KG1 (cell line): ENCODE measurements around the gene SLC12A8.

Experiments
- DNase-seq: peaks from one replicate; lab custom pipeline; 2025; lab: John Stamatoyannopoulos, UW

SLC12A8 gene

DNA sequence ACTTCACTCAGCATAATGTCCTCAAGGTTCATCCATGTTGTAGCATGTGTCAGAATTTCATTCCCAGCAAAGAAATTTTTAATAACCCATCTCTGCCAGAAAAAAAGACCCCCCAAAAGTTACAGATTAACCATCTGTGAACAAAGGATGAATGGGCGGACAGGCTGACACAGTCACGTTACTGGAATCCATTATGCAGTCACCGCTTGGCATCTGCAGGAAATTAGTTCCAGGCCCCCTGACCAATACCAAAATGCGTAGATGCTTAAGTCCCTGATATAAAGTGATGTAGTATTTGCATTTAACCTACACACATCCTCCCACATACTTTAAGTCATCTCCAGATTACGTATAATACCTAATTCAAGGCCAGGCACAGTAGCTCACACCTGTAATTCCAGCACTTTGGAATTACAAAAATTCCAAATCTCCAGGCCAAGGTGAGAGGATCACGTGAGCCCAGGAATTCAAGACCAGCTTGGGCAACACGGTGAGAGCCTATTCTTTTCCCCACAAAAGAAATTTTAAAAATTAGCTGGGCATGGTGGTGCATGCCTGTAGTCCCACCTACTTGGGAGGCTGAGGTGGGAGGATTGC lies 1.5 kb upstream of the SLC12A8 start:
- DNase-seq, result no peak

DNA sequence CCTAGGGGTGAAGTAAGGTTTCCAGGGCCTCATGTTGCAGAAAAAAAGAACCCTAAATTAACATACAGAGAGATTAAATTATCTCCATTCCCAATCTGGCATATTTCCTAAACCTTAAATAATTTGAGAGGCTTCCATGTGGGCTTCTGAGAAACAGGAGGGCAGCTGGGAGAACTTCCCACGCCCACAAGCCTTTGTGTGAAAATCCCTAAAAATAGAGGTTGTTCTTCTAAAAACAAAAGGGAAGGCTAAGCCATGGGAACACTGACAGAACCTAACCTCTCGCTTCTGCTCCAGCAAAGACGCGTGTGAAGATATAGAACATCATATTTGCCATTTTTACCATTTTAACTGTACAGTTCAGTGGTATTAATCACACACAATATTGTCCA lies 812 bp upstream of the SLC12A8 start:
- DNase-seq, result no peak

DNA sequence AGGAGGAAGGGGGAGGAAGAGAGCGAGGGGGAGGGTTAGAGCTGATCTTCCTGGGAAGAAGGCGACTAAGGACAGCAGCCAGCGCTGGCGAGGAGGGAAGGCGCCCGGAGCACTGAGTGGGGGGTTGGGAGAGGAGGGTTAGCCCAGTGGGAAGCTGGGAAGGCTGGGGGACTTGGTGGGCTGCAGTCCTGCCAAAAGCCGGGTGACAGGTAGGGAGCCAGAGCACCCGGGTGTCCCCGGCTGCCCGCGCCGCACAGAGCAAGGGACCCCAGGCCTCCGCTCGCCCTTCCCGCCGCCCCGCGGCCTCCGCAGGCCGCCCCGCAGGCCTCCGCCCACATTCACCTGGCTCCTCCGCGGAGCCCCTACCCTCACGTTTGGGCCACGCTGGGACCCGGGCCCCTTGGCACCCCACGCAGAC lies 448 bp downstream of the SLC12A8 start:
- DNase-seq, result no peak

DNA sequence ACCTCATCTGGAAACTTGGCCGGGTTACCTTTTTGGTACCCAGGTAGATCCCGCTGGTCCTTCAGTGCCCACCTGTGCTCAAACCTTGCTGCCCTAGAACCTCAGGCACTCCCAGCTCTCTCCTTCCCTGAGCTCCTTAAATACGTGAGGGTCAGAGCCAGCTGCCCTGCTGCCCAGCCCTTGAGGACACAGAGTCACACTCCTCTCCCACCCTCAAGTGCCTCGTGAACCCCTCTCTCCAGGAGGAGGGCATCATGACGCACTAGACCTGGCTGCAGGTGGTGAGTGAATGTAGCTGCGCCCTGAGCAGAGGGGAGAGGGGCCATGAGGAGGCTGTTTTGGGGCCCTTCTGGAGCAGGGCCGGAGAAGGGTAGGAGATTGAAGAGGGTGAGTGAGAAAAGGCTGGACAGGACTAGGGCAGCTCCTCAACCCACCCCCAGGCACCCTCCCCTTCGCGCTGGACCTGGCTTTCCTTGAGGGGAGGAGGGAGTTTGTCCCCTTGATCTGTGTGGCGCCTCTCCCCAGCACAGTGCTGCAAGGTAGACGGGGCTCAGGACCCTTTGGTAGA lies 941 bp downstream of the SLC12A8 start:
- no peak for DNase-seq

DNA sequence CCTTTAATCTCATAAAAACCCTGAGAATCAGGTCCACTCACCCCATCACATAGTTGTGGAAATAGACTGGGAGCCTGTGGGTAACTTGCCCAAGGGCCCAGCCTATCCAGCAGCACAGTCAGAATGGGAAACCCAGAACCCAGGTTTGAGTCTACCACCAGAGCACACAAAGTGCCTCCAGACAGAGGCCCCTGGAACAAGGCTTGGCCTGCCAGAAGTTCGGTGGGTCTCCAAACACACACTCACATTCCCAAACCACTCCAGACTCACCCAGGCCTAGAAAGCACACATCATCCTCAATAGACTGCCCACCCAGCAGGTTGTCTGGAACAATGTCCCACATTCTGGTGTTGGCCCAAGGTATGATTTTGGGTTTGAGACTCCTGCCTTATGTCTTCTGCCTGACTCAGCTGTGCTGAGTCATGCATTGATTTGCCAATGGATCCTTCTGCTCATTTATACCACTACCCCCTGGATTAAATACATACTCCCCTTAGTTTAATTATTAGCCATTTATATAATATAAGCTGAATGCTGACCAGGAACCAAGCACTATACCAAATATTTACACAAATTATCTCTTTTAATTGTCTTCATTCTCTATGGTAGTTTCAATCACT lies 4.5 kb downstream of the SLC12A8 start:
- DNase-seq, result no peak

DNA sequence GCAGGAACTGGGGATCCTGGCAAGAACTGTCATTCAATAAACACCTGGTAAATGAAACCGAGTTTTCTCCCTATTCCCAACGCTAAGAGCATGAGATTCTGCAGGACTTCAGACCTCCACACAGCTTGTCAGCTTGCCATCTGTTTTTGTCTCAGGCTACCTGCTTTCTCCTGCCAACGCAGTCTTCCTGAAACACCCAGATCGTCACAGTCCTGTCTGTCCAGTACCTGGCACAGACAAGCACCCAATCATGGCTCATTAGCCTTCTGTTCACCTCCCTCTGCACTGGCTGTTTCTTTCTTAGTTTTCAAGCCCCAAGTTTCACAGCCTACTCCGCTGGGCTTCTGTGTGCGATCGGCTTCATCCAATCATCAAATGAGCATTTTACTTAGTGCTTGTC lies 5.0 kb downstream of the SLC12A8 start:
- DNase-seq, result no peak

DNA sequence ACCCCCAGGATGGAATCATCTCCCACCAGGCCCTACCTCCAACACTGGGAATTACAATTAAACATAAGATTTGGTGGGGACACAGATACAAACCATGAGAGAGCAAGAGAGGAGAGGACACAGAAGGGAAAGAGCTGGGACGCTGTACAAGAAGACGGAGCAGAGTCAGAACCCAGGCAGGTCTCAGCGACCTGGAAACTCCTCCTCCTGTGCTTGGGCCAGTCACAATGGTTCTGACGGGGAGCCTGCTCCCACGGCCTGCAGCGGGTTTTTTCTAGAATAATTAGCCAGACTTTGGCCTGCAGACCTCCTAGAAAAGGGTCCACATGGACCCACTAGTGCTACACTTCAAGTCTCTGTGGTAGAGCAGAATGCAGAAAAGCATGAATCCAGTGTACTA lies 5.6 kb downstream of the SLC12A8 start:
- no peak for DNase-seq

DNA sequence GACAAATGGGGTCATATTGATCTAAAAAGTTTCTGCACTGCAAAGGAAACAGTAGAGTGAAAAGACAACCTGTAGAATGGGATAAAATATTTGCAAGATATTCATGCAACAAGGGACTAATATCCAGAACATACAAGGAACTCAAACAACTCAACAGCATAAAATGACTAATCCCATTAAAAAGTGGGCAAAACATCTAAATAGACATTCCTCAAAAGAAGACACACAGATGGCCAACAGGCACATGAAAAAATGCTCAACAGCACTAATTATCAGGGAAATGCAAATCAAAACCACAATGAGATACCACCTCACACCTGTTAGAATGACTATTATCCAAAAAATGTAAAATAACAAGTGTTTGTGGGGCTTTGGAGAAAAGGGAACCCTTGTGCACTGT lies 8.8 kb downstream of the SLC12A8 start:
- no peak for DNase-seq

DNA sequence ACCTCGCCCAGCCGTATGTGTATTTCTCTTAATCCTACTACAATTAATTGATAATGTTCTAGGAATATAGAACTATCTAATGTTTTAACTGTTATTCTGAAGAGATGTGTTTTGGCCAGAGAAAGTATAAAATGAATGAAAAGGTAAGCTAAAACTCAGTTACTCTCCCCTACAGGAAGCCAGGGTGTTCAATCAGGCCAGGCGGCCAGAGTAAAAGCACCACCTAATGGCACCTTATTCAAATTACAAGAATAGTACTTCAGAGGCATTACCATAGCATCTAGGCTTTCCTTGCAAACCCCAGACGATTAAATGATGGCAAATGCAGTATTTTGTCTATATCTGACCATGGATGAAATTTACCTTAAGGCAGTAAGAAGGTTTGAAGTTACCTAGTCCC lies 10.4 kb downstream of the SLC12A8 start:
- no peak for DNase-seq

DNA sequence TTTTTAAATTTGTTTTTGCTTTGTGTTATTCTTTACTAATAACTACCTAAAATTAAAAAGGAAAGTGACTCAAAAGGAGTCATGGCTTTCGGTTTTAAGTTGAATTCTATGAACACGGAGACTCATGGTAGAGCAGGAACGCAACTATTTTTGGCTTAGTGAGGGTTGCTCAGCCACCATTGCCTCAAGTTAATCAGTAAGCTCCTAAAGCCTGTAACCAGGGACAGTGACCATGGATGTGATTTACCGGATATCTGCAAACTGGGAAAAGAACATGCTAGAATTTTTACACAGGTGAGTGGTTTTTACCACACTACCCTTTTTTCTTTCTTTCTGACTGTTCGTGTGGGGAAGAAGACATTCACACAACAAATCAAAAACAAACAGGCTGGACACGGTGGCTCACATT lies 11.8 kb downstream of the SLC12A8 start:
- DNase-seq, result no peak

DNA sequence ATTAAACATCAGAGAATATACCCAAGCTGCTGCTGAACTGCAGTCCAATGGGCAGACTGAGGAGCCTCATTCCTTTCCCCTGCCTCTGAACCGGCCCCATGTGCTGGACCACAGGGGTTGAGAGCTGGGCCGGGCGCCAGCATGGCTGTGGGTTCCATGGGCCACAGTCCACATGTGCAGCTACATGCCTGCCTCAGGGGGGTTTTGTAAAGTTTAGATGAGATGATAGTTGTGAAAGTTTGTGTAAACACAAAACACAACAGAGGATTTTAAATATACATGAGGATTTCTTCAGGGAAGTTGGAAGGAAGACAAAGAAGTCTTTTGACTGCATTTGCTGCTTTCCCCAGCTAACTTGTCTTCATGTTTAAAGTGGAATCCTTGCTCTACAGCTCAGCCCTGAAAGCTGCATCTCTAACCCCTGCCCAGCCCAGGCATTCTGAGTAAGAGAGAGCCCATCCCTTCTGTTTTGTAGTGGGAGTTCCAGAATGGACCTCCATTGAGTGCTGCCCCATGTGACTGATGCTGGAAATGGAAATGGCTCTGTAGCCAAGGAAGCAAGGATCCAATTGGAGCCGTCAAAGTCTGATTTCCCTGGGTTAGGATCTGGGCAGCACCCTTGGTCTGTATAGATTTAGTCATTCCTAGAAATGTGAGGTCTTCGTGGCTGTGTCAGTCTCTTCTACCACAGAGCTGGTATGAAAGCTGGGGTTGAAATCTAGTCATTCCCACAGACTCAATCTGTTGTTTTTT lies 17.5 kb downstream of the SLC12A8 start:
- DNase-seq, result no peak

DNA sequence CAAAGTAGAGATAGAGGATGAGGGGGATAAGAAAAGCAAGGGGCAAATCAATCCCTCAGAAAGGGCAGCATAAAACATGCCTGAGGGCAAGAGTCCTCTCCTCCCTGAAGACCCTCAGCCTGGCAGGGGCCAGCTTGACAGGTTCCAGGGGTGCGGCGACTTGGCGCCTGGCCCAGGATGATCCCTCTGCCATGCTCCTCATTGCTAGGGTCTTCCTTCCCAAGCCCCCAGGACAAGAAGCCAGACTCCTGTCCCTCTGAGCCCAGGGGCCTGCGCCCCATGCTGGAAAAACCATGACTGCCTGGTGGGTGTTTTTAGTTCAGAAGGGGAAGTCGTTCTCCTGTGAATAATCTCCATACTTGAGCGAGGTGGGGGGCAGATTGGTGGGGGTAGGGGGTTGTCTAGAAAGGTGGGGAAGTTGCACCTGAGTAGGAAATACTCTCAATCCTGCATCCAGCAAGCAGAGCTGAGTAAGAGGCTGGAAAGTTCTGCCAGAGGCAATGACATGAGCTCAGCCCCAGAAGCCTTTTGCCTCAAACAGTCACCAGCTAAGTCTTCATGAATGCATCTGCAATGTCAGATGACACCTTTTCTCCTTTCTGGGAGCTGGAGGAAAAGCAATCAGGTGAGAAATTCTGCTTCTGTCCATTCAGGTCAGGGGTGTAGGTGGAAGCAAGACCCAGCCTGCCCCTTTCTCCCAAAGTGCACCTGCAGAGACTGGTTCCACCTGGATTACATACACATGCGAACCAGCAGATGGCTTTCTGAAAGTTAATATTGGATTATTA lies 18.3 kb downstream of the SLC12A8 start:
- DNase-seq, result no peak

DNA sequence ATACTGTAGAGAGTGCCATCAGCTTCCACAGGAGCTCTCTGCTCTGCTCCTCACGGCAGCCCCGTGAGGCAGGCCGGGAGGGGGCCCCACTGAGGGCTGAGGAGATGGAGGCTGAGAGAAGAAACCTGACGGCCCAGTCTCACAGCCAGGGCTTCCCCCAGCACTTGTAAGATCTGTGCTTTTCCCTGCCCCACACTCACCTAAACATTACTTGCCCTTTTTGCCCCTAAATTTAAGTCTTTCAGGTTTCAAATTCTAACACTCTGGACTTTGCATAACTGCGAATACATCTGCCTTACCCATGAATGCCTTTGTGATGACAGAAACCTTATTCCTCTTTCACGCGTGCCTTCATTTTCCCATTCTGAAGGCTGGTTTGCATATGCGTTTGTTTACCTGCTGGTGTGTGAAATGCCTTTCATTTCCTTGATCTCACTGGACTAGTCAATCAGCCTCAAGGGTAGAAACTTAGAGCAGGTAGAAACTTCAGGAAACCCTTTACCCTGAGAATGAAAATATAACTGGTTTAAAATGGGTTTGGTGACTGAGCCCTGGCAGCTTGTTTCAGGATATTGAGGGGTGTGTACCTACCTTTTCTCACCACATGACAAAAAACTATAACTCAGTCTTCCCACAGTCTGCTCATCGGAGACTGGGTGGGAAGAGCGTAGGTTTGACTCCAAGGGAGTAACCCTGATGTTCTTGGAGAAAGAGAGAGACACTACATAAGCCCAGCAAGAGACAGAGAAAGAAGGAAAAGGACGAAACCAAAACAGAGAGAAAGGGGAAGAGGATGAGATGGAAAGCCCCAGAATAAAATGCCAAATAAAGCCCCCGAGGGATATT lies 20.1 kb downstream of the SLC12A8 start:
- DNase-seq, result no peak

DNA sequence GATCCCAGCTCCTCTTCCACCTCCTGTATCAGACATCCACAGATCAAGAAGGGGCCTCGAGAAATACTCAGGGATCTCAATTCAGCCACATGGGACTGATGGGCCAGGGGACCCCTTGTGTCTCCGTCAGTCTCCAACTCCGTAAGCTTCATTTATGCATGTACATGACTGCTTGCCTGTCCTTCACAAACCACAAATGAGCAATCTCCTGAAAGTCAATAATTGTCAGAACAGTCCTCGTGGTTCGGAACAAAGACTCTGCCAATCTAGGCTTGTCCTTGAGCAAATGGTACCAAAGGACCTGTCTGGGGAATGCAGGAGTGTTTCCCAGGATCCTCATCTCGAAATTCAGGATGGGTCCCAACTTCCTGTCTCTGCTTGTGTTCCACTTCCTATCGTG lies 20.8 kb downstream of the SLC12A8 start:
- DNase-seq, result no peak

DNA sequence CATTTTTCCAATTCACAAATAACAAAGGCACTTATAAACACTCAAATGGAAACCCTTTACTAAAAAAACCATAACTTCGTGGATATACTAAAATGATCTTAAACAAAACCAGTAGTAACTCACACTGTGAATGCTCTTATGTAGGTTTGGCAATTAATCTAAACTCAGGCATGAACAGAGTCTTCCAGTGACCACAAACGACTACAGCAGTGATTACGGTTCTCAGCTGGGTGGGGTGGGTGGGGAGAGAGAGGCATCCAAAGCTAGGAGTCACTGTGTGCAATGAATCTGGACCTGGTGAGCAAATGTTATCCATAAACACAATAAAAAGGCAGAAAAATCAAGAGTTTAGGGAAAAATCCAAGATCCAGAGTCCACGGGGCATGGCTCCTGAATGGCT lies 21.3 kb downstream of the SLC12A8 start:
- no peak for DNase-seq

DNA sequence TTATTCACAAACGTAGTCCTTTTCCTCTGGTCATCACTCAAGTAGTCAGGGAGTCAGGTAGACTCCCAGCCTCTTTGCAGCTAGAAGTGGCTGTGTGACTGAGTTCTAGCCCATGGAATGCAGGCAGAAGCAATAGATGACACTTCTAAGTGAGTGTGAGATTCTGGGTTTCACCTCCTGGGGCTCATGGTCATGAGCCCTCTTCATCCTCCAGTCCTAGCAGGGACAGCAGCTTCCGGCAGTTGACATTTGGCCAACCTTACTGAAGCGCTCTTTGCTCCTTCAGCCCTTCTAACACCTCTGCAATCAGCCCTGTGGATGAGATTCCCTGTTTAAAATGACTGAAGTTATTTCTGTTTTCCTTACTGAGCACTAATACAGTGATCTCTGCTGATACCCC lies 21.8 kb downstream of the SLC12A8 start:
- DNase-seq, result no peak

DNA sequence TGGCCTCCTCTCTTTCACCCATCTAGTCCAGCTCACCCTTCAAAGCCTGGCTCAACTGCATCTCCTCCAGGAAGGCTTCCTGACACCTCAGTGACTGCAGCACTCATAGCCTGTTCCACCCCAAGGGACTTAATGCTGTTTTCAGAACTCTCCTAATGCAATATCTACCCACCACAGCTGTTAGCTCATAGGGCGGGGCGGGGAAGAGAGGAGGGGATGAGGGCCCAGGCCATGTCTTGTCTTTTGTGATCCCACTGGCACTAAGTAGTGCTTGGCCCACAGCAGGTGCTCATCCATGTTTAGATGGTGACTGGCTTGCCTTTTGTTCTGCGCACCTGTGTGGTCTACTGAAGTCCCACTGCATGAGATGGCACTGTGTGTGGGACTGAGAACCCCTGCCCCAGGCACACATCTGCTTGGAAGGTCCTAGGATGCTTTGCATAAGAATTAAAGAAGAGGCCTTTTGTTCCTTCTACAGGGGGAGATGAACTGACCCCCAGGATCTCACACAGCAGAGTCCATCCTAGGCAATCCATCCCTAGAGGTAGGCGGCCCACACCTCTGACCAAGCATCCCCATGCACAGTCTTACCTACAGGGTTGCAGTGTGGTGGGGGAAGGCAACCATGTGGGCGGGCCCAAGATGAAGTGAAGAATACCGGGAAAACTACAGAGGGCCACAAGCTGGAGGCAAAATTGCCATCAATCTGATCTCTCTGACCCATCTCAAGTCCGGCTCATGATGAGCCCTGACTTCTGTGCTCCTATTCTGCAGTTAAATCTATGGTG lies 23.0 kb downstream of the SLC12A8 start:
- DNase-seq, result no peak

DNA sequence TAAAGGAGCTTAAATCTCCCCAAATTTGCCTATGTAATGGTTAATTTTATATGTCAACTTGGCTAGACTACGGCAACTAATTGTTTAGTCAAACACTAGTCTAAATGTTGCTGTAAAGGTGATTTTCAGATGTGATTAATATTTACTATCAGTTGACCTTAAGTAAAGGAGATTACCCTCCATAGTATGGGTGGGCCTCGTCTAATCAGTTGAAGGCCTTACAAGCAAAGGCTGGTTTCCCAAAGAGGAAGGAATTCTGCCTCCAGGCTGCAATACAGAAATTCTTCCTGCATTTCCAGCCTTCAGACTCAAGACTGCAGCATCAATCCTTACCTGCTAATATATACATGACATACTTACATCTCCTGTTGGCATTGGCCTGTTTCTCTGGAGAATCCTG lies 23.6 kb downstream of the SLC12A8 start:
- no peak for DNase-seq

DNA sequence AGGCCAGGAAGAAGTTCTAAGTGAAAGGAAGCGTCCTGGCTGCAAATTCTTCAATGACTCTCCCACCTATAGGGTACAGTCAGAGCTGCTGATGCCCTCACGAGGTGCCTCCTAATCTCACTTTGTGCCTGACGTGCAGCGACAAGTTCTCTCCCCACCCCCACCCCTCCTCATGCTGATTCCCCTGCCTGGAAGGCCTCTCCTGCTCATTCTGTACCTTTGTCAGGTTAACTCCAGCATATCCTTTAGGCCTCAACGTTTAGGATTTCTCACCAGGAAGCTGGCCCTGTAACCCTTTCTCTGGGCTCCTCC lies 25.0 kb downstream of the SLC12A8 start:
- DNase-seq, result no peak

DNA sequence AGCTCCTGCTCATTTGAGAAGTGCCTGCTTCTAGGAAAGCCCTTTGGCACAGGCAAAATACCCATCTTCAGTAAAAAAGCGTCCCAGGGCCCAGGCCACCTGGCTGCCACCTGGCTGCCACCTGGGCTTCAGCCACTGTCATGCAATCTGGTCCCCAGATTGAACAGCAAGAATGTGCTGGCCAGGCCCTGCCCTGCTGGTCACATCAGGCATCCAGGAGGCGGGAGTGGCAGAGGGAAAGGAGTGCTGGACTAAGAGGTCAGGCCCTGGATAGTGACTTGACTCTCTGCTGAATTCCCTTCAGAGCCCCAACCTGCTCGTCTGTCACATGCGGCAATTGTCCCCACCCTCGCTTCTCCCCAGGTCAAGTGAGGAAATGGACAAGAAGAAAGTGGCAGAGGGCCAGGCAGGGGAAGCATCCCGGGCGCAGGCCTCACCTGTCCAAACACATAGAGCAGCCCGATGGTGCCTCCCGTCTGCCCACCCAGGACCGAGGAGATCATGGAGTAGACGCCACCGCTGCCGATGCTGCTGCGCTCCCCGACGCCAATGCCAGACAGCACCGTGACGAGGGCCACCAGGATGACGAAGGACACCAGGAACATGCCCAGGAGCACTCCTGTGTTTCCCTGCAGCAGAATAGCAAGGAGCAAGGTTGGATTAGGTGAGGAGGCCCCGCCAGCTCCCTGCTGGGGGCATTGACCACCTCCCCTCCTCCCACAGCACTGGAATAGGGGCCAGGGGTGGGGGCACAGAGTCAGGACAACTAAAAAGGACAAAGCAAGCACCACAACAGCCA lies 25.5 kb downstream of the SLC12A8 start:
- DNase-seq, result no peak
